Stimulated activated CD8-positive, alpha-beta memory T cell treated with anti-CD3 and anti-CD28 coated beads, Interleukin-4, amount 100 ng/mL, for 48 hours (primary cell): ENCODE measurements around the gene ARFGEF3.
"Not testable (repeated sequence)": the region's sequence is repeated elsewhere in the genome, so short reads cannot be mapped to it uniquely, and the experiment has no call there.

Experiments used
- DNase-seq: peaks from one replicate; pipeline ENCODE4 v3.0.0-alpha.2; 2020

ARFGEF3 gene

DNA sequence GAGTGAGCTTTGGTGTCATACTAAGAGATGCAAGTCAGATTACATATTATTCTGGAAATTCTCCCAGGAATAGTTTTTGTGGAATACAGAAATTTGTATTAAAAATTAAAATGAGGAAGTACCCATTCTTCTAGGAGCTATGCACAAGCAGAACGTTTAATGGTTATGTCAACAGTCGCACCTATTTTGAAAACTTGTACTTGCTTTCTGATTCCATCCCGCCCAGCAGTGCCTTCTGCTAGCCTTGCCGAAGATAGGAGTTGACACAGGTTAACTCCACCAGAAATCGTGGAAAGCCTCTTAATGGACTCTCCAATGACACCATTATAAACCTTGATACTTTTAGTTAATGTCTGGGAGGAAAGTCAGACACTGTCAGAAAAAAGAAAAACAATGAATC lies 49.9 kb downstream of the ARFGEF3 start:
- DNase-seq = no peak

DNA sequence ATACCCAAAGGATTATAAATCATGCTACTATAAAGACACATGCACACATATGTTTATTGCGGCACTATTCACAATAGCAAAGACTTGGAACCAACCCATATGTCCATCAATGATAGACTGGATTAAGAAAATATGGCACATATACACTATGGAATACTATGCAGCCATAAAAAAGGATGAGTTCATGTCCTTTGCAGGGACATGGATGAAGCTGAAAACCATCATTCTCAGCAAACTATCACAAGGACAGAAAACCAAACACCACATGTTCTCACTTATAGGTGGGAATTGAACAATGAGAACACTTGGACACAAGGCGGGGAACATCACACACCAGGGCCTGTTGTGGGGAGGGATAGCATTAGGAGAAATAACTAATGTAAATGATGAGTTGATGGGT lies 50.8 kb downstream of the ARFGEF3 start:
- DNase-seq = not testable (repeated sequence)

- DNase-seq = no peak
Measured at GRCh38 chr6:138215093-138215782, 53.5 kb downstream of the ARFGEF3 start.

DNA sequence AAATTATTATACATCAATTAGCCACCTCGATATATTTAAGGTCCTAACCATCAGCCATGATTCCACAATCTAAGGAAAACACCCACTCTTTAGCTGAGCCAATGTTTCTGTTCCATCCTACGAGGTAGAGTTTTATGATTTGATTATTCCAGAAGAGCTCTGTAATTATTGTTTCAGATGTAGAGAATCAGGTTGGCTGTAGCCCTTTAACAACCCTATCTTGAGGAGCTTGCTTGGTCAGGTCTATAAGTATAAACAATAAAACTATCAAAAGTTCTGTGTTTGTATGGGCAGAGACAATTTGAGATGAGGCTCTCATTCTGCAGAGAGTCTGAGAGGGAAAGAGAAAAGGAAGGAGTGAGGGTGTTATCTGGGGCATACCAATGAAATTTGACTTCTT lies 56.7 kb downstream of the ARFGEF3 start, which contains the start of gene PBOV1:
Gene PBOV1 (minus strand): TSS at position 43 of the 400 bp plus-strand sequence. CDS start 96 bp downstream, outside the sequence.
- DNase-seq = no peak

GRCh38 chr6:138219398-138219797 lies 57.7 kb downstream of the ARFGEF3 start:
- no peak for DNase-seq

DNA sequence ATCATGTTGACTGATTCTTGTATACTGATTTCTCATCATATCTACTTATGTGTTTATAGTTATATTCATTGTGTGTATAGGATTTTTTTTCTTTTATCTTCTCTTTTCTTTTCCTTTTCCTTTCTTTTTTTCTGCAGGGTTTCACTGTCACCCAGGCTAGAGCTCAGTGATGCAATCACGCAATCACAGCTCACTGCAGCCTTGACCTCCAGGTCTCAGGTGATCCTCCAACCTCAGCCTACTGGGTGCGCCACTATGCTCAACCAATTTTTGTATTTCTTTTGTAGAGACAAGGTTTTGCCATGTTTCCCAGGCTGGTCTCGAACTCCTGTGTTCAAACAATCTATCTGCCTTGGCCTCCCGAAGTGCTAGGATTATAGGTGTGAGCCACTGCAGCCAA lies 58.2 kb downstream of the ARFGEF3 start:
- no peak for DNase-seq

GRCh38 chr6:138222901-138223546 lies 61.3 kb downstream of the ARFGEF3 start:
- DNase-seq = no peak

DNA sequence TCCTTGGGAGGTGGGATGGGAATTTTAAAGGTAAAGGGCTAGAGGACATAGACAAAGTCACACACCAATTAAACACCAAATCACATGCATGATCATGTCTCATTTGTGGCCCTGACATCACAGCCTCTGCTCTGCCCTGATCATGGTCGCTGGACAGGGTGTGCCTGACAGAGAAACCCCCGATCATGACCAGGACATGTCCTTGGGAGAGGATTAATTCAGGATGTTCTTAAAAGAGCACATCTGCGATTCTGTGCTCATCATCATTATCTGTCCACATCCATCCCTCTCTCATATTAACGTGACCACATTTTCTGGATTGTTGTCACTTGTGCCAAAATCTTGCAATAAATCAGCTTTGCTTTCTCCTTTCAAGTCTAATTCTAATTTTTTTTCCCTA lies 64.2 kb downstream of the ARFGEF3 start:
- DNase-seq = no peak

- DNase-seq = no peak
Measured at GRCh38 chr6:138226700-138227315, 65.1 kb downstream of the ARFGEF3 start.

- DNase-seq = no peak
Measured at GRCh38 chr6:138227316-138227781, 65.6 kb downstream of the ARFGEF3 start.

GRCh38 chr6:138229072-138229471 lies 67.3 kb downstream of the ARFGEF3 start:
- DNase-seq = no peak

DNA sequence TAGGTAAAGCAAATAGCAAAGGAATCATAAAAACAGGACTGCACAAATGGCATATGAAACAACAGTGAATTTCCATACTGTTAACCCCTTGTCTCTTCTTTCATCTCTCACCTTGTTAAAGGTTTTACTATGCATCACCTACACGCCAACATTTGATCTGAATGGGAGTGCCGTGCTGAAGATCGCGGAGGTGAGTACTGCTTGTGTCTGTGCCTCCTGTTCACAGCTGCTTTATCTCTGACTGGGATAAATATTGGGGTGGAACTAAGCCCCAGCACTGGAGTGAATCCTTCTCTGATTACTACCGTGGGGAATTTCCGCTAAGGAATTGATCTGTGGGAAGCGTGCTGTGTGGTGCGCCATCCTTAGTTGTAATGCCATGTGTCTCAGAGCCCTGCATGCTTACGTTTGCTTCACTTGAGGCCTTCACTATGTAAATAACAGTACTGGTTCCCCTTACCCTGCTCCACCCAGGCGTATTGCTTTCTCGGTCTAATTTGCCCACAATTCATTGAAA lies 68.0 kb downstream of the ARFGEF3 start:
- no peak for DNase-seq

- no peak for DNase-seq
Measured at GRCh38 chr6:138230221-138230620, 68.5 kb downstream of the ARFGEF3 start.

DNA sequence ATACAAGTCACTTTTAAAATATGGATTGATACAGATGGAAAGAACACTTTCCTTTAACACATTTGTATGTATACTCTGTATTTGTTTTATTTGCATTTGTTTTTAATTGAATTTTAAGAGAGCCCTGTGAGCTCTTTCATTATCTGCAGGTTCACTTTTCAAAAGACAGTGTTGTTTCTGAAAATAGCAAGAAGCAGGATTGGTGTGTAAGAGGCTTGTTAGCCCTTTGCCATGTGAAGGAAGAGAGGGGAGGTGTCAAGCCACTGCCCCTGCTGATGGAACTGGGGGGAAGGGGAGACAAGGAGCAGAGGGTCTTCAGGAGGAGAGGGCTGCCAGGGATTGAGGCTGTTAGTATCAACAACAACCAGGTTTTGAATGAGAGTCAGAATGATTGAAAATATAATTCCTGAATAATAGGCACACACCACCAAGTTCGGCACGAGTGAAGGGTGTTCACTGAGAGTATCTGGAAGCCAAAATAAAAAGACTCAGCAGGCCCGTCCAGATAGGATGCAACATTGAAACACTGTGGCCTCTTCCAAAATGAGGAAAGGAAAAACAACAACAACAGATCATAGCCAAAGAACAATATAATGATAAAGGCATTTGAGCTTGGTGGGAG lies 69.1 kb downstream of the ARFGEF3 start:
- DNase-seq = no peak

GRCh38 chr6:138231381-138231886 lies 69.7 kb downstream of the ARFGEF3 start:
- DNase-seq = no peak

GRCh38 chr6:138234363-138234762 lies 72.6 kb downstream of the ARFGEF3 start:
- DNase-seq = no peak

GRCh38 chr6:138235205-138235604 lies 73.5 kb downstream of the ARFGEF3 start:
- no peak for DNase-seq

- no peak for DNase-seq
Measured at GRCh38 chr6:138235693-138236092, 74.0 kb downstream of the ARFGEF3 start.

- no peak for DNase-seq
Measured at GRCh38 chr6:138237463-138237862, 75.7 kb downstream of the ARFGEF3 start.

DNA sequence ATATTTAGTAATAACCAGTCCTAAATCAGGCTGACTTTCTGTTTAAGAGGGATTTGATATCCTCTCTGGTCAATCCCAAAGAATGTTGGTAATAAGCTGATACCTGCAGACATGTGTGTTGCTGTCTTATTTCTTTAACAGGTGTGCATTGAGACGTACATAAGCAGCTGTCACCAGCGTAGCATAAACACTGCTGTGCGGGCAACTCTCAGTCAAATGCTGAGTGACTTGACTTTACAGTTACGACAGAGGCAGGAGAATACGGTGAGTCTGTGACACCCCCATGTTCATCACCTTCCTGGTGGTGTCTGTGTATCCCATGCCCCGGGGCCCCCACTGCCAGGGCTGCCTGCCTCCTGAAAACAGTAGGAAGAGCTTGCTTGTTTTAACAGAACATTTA lies 76.6 kb downstream of the ARFGEF3 start:
- DNase-seq = no peak

- no peak for DNase-seq
Measured at GRCh38 chr6:138239774-138240173, 78.0 kb downstream of the ARFGEF3 start.

DNA sequence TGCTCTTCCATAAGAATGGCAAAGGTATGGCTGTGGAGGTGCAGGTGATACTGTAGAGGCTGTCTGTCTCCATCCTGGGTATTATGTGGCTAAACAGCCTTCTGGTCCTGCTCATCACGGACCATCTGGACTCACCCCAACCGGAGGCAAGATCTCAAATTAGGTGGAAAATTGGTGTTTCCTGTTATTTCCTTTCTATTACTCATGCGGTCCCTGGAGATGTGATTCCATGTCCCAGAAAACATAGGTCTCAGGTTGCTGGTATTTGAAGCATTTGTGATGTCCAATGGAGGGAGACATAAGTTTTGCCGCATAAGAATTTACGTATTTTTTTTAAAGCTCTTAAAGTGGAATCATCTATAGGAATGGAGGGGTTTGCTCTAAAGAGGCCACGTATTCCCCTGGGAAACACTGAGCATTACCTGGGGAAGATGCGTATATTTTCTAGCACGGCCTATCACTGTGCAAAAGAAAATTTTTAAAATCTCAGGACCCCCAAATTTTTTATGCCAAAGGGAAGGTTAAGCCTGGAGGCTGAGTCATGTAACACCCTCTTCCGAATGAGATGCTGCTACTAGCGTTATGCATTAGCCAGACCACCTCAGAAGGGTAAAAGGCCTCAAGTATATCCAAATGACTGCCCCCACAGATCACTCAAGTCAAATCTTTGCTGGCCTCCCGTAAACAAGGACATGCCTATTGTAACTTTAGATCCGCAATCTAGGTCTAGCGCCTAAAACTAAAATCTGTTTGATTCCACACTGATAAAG lies 78.9 kb downstream of the ARFGEF3 start:
- no peak for DNase-seq
